ENCODE results near the gene PAFAH1B1. TPM values are rescaled to one million over a fixed set of nuclear protein-coding genes. Genes with fewer than 3 reads are reported as not detected.

PAFAH1B1 gene
- total and polyA plus RNA-seq, 2 donors (not counting 3 experiments of a cell fraction or from before 2014, with no cell fraction given) = 46.5 to 158 TPM

GRCh38 chr17:2611627-2612026 is 18.2 kb downstream of the PAFAH1B1 start:
- POLR2A ChIA-PET = interaction anchor here (0.6 kb wide), 1 partner anchor 169 kb away, joined by 3 read pairs; no protein-coding TSS in a partner anchor

More at GRCh38 chr17:2611627-2612026, 18.2 kb downstream of the PAFAH1B1 start:
- TF ChIP-seq MYC (IDR thresholded peaks at IDR 0.05; ENCODE audit: low read depth, low read length) = no peak
- TF ChIP-seq EZH2 (IDR thresholded peaks at IDR 0.05; ENCODE audit: borderline replicate concordance, low read depth, low read length, severe bottlenecking) = no peak
- no peak for TF ChIP-seq POLR2A (IDR thresholded peaks at IDR 0.05; ENCODE audit: low read depth, low read length)
- no peak for TF ChIP-seq JUN (IDR thresholded peaks at IDR 0.05; ENCODE audit: borderline replicate concordance, insufficient read depth, insufficient read length, low read depth)
- TF ChIP-seq, protein P1, sequence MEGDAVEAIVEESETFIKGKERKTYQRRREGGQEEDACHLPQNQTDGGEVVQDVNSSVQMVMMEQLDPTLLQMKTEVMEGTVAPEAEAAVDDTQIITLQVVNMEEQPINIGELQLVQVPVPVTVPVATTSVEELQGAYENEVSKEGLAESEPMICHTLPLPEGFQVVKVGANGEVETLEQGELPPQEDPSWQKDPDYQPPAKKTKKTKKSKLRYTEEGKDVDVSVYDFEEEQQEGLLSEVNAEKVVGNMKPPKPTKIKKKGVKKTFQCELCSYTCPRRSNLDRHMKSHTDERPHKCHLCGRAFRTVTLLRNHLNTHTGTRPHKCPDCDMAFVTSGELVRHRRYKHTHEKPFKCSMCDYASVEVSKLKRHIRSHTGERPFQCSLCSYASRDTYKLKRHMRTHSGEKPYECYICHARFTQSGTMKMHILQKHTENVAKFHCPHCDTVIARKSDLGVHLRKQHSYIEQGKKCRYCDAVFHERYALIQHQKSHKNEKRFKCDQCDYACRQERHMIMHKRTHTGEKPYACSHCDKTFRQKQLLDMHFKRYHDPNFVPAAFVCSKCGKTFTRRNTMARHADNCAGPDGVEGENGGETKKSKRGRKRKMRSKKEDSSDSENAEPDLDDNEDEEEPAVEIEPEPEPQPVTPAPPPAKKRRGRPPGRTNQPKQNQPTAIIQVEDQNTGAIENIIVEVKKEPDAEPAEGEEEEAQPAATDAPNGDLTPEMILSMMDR (IDR thresholded peaks at IDR 0.05; ENCODE audit: extremely low read depth in 1 of 2, insufficient read depth in 1 of 2, low read depth in 1 of 2, low read length in 2 of 2) = no peak
- no peak for TF ChIP-seq MAX (IDR thresholded peaks at IDR 0.05; ENCODE audit: insufficient read depth, insufficient read length)
- TF ChIP-seq POLR2AphosphoS5 (IDR thresholded peaks at IDR 0.05; ENCODE audit: insufficient read depth, low read depth, low read length) = no peak
- TF ChIP-seq GATA2 (IDR thresholded peaks at IDR 0.05; ENCODE audit: insufficient read depth, insufficient read length, low read depth, low read length) = no peak
- no peak for TF ChIP-seq FOS (IDR thresholded peaks at IDR 0.05; ENCODE audit: borderline replicate concordance, insufficient read depth, low read length)
- Histone ChIP-seq H3K79me2 (ENCODE audit: control insufficient read depth, insufficient read depth, low read length) (peaks cover 97% of the 10 kb centered on the region), H3K4me3 (replicated peaks in 1 of 3; ENCODE audit: insufficient read depth in 1 of 3, low read depth in 1 of 3, low read length in 3 of 3) (no peak overlapping the region), H3K36me3 (ENCODE audit: control insufficient read depth in 2 of 2, extremely low read depth in 1 of 2, insufficient read depth in 2 of 2, low read length in 2 of 2) (no peaks in the 10 kb centered on the region), H4K20me1 (replicated peaks; ENCODE audit: control insufficient read depth, extremely low read depth, insufficient read depth, low read length) (peaks cover 20% of the 10 kb centered on the region), H3K4me1 (ENCODE audit: control insufficient read depth, extremely low read depth, insufficient read depth, low read length) (no peaks in the 10 kb centered on the region), H3K27me3 (ENCODE audit: control insufficient read depth in 2 of 2, insufficient read depth in 2 of 2, low read length in 2 of 2) (no peaks in the 10 kb centered on the region), H3K4me2 (ENCODE audit: insufficient read depth, low read length) (no peak overlapping the region), H2AFZ (ENCODE audit: low read depth, low read length) (no peak overlapping the region), H3K27ac (ENCODE audit: insufficient read depth, low read depth, low read length) (no peak overlapping the region), H3K9me1 (replicated peaks; ENCODE audit: control insufficient read depth, extremely low read depth, insufficient read depth, low read length) (peaks cover 2% of the 10 kb centered on the region), H3K9me3 (replicated peaks; ENCODE audit: control insufficient read depth, insufficient read depth, low read length) (no peaks in the 10 kb centered on the region), H3K9ac (replicated peaks; ENCODE audit: extremely low read depth, insufficient read depth, low read length) (no peak overlapping the region)
- BruUV-seq (replicated peaks) = no TSS peak
- dilution Hi-C loops (cut with MboI; ENCODE audit: extremely low pct_ligation_motif_present, low sequenced_read_pairs) = no loop called here
- DNase-seq (ENCODE audit: low read depth, low spot score) = no peak
- intact Hi-C loops (cut with micrococcal nuclease) = no loop called here
- no peak for FAIRE-seq
- CTCF ChIA-PET = interaction anchor here (1.6 kb wide), 1 partner anchor 64 kb away, joined by 6 read pairs; no protein-coding TSS in a partner anchor
